ENCODE measurements around the gene TRIM71.

DNA sequence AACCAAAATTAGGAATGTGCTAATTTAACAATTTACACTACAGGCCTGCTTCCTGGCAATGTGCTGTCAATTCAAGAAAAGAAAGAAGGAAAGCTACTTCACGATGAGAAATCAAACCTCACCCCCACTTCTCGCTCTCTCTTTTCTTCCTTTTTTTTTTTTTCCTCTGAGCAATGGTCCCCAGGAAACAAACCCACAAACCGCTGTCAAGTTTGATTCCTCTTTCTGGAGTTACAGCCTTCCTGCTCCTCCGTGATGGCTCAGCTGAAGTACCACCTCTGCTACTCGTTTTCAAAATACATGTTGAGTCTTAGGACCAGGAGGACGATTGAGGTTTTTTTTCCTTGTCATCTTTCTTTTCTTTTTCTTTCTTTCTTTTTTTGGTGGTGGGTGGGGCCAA is 3.4 kb upstream of the TRIM71 start:
- TF ChIP-seq SMAD4 (CRISPR knock-in tag; IDR thresholded peaks at IDR 0.05) (no peak), ZNF121 (CRISPR knock-in tag; IDR thresholded peaks at IDR 0.05) (no peak)
- TF ChIP-seq, protein P1, sequence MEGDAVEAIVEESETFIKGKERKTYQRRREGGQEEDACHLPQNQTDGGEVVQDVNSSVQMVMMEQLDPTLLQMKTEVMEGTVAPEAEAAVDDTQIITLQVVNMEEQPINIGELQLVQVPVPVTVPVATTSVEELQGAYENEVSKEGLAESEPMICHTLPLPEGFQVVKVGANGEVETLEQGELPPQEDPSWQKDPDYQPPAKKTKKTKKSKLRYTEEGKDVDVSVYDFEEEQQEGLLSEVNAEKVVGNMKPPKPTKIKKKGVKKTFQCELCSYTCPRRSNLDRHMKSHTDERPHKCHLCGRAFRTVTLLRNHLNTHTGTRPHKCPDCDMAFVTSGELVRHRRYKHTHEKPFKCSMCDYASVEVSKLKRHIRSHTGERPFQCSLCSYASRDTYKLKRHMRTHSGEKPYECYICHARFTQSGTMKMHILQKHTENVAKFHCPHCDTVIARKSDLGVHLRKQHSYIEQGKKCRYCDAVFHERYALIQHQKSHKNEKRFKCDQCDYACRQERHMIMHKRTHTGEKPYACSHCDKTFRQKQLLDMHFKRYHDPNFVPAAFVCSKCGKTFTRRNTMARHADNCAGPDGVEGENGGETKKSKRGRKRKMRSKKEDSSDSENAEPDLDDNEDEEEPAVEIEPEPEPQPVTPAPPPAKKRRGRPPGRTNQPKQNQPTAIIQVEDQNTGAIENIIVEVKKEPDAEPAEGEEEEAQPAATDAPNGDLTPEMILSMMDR (IDR thresholded peaks at IDR 0.05): no peak
- TF ChIP-seq, protein P2, sequence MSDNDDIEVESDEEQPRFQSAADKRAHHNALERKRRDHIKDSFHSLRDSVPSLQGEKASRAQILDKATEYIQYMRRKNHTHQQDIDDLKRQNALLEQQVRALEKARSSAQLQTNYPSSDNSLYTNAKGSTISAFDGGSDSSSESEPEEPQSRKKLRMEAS (CRISPR knock-in tag; IDR thresholded peaks at IDR 0.05): no peak
- TF ChIP-seq, protein P3, sequence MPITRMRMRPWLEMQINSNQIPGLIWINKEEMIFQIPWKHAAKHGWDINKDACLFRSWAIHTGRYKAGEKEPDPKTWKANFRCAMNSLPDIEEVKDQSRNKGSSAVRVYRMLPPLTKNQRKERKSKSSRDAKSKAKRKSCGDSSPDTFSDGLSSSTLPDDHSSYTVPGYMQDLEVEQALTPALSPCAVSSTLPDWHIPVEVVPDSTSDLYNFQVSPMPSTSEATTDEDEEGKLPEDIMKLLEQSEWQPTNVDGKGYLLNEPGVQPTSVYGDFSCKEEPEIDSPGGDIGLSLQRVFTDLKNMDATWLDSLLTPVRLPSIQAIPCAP (CRISPR knock-in tag; IDR thresholded peaks at IDR 0.05): no peak
- TF ChIP-seq, protein P4, sequence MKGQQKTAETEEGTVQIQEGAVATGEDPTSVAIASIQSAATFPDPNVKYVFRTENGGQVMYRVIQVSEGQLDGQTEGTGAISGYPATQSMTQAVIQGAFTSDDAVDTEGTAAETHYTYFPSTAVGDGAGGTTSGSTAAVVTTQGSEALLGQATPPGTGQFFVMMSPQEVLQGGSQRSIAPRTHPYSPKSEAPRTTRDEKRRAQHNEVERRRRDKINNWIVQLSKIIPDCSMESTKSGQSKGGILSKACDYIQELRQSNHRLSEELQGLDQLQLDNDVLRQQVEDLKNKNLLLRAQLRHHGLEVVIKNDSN (CRISPR knock-in tag; IDR thresholded peaks at IDR 0.05): no peak
